Measurements from ENCODE around the gene PLCB1. TPM values are rescaled to one million over a fixed set of nuclear protein-coding genes. Genes with fewer than 3 reads are reported as not detected.

The PLCB1 gene
- total RNA-seq, 4 donors from 2014 or later, result 7.2 to 28.1 (median 9.6) TPM

GRCh38 chr20:8126841-8127378, 5.2 kb upstream of the PLCB1 start:
- no peak overlapping the region for H3K4me3 ChIP-seq
- no peaks in the 10 kb centered on the region for H3K36me3 ChIP-seq
- no peaks in the 10 kb centered on the region for H3K9me3 ChIP-seq
- TF ChIP-seq CTCF (IDR thresholded peaks at IDR 0.05) (no peak), POLR2A (IDR thresholded peaks at IDR 0.05) (no peak)
- H3K27me3 ChIP-seq, result no peaks in the 10 kb centered on the region
- no peak for DNase-seq
- no peak overlapping the region for H3K27ac ChIP-seq
- H3K4me1 ChIP-seq, result no peaks in the 10 kb centered on the region

DNA sequence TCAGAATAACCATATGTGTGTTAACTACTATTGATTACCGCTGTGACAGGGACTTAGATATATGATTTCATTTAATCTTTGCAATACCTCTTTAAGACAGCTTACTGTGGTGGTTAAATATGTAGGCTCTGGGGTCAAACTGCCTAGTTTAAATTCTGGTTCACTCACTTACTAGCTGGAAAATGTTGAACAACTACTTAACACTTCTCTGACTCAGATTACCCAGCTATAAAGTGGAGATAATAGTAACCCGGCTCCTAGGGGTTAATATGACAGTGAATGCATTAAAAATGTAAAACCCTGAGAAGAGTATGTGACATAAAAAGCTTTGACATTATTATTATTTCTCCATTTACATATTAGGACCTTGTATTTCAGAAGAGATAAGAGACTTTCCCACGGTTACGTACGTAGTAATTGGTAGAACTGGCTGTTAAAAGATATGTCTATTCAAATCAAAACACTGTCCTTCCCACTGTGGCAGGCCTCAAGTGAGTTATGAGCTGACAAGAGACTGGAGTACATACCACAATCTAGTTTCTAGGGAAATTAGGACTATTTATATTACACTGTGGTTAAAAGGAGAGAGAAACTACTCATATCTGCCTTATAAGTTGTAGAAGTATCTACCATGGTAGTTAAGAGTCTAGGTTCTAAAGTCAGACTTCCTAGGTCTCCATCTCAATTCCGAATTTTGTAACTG, 4.4 kb upstream of the PLCB1 start:
- TF ChIP-seq CTCF (IDR thresholded peaks at IDR 0.05) (no peak), POLR2A (IDR thresholded peaks at IDR 0.05) (no peak)
- Histone ChIP-seq H3K4me1 (no peaks in the 10 kb centered on the region), H3K27ac (no peak overlapping the region), H3K4me3 (no peak overlapping the region), H3K27me3 (no peaks in the 10 kb centered on the region), H3K36me3 (no peaks in the 10 kb centered on the region), H3K9me3 (no peaks in the 10 kb centered on the region)
- DNase-seq, result no peak

DNA sequence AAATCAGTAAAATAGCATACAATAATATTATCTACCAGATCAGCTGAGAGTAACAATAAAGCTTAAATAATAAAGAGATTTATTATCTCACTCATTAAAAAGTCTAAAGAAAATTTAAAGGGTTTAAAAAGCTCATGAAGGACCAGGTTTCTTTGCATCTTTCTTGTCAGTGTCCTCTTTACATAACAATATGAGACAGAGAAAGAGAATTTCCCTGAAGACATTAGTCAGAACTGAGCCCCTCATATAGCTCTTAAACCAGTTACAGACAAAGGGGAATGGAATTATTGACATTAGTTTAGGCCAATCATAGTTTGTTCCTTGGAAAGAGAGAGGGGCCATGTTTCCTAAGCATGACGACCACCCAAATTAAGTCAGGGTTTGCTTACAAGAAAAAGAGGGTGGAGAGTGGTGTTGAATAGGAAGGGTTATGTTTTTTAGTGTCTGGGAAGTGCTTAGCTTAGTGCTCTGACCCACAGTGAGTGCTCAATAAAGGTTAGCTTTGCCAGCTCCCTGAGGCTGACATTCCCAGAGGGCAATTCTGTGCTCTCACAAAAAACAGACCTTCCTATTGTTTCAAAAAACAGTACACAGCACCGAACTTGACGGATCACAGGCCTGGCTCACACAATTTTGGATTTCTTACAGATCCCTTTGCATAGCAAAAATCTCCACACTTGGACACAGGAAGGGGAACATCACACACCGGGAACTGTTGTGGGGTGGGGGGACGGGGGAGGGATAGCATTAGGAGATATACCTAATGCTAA, 3.6 kb upstream of the PLCB1 start:
- Histone ChIP-seq H3K4me1 (peaks cover 0 to 4% (median 0%) of the 10 kb centered on the region in 4 donors), H3K27ac (no peak overlapping the region), H3K9me3 (no peaks in the 10 kb centered on the region), H3K27me3 (no peaks in the 10 kb centered on the region), H3K4me3 (no peak overlapping the region), H3K36me3 (no peaks in the 10 kb centered on the region)
- TF ChIP-seq CTCF (IDR thresholded peaks at IDR 0.05) (no peak), POLR2A (IDR thresholded peaks at IDR 0.05) (no peak)
- no peak for DNase-seq

DNA sequence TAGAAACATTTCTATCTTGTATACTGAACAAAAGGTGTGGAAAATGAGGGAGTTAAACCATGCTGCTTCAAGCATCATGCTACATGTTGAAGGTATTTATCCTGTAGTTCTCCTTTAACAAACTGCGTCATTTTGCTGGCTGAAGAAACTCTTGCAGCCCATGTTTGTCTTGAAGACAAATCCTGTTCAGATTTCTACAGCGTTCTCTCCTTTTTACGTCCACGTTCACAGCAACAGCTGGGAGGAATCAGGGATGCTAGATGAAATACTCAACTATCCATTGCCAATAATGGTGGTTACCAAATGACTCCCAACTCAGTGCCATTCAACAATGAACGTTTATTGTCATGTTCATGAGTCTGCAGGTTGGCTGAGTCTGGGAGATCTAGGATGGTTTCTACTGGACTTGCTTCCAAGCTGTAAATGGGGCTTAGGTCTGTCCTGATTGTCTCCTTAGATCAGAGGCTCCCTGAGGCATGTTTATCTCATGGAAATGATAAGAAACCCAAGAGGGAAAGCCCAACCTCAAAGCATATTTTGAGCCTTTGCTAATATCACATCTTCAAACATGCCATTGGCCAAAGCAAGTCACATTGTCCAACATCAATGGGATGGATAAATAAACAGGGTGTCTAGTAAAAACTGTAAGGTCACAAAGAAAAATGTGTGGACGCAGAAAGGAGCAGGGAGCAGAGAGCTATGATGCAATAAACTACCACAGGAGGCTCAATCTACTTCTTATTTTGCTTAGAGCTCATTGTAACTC, 2.7 kb upstream of the PLCB1 start:
- no peak for DNase-seq
- no peaks in the 10 kb centered on the region for H3K9me3 ChIP-seq
- H3K27ac ChIP-seq, result no peak overlapping the region
- TF ChIP-seq POLR2A (IDR thresholded peaks at IDR 0.05) (no peak), CTCF (IDR thresholded peaks at IDR 0.05) (no peak)
- H3K4me1 ChIP-seq, result peaks cover 0 to 9% (median 0%) of the 10 kb centered on the region in 4 donors
- H3K4me3 ChIP-seq, result no peak overlapping the region
- H3K27me3 ChIP-seq, result no peaks in the 10 kb centered on the region
- no peaks in the 10 kb centered on the region for H3K36me3 ChIP-seq

DNA sequence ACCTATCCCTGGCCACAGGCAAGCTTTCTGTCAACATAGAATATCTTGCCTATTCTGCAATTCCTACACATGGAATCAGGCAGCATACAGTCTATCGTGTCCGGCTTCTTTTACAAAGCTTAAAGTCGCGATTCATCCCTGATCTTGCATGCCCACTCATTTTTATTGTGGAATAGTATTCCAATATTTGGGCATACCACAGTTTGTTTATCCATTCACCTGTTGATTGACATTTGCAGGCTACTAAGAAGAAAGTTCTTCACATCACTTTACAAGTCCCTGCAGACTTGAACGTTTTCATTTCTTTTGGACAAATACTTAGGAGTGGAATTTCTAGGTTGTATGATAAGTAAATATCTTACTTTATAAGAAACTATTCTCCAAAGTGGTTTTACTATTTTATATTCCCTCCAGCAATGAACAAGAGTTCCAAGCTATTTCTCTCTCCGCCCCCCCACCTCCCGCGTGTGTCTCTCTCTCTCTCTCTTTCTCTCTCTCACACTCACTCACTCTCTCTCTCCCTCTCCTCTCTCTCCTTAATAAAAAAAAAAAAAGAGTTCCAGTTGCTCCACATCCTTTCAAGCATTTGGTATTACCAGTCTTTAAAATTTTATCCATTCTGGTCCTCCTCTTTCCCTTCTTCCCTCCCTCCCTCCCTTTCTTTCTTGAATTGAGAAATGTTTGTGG, 1.1 kb upstream of the PLCB1 start:
- Histone ChIP-seq H3K9me3 (no peaks in the 10 kb centered on the region), H3K4me3 (peak overlapping the region in 1 of 4 donors; percentile 73), H3K27ac (peak overlapping the region in 1 of 4 donors; percentile 74), H3K27me3 (no peaks in the 10 kb centered on the region), H3K4me1 (peaks cover 0 to 9% (median 0%) of the 10 kb centered on the region in 4 donors), H3K36me3 (no peaks in the 10 kb centered on the region)
- TF ChIP-seq POLR2A (IDR thresholded peaks at IDR 0.05) (no peak), CTCF (IDR thresholded peaks at IDR 0.05) (no peak)
- no peak for DNase-seq

All from Peyer's patch (tissue), 4 donors.